Endometrial microvascular endothelial cells (primary cell): ENCODE data around the gene ZNF469. TPM values are rescaled to one million over a fixed set of nuclear protein-coding genes. Genes with fewer than 3 reads are reported as not detected.
"Not testable (repeated sequence)": the region's sequence is repeated elsewhere in the genome, so short reads cannot be mapped to it uniquely, and the experiment has no call there.

Source experiments
- in situ Hi-C: cut with HindIII; loops from 2 replicates; pipeline ENCODE4 v1.10.0; 2017; ENCODE audit warnings: low sequenced_read_pairs, low pct_unique_long_range_greater_than_20kb; ENCODE audit errors: inconsistent ontology term
- total RNA-seq: library from RNA; depleted of rRNA; stranded (reverse); fragments of >200 nt; gene quantifications from one replicate; pipeline ENCODE4 v1.2.3, GENCODE V29; 2015; ENCODE audit errors: inconsistent ontology term

Gene ZNF469
- total RNA-seq, 1 donor from 2014 or later, result 1.6 TPM

DNA sequence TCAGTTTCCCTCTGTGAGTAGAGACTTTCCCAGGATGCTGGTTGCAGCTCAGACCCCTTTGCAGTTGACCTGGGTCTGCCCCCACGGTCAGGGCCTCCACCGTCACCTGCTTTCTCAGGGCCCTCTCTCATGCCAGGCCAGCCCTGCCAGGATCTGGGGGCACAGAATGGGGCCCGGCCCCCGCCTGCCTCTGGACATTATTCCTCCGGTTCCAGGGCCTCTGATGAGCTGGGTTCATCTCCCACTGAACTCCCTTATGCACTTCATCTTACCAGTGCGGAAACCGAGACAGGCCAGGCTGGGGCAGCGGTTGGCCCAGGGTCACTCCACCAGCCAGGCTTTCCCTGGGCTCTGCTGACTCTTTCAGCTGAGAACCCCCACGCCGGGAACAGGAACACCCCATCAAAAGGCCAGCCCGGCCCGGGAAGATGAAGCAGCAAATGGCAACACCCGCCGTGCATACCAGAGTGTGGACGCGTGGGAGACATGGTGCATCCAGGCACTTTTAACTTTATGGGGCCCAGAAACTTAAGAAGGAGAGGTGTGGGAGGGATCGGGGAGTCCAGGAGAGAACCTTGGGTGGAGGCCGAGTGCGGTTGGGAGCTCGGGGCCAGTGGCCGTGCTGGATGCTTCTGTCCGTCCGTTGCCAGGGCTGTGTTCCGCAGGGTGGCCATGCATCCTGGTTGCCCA, 19.9 kb downstream of the ZNF469 start:
- in situ Hi-C loops, result no loop called here

- in situ Hi-C loops, result no loop called here
Observed at GRCh38 chr16:88403794-88404581, 21.2 kb downstream of the ZNF469 start.

GRCh38 chr16:88404769-88405168, 22.0 kb downstream of the ZNF469 start:
- in situ Hi-C loops, result no loop called here

- in situ Hi-C loops, result no loop called here
Observed at GRCh38 chr16:88405216-88406060, 22.7 kb downstream of the ZNF469 start.

DNA sequence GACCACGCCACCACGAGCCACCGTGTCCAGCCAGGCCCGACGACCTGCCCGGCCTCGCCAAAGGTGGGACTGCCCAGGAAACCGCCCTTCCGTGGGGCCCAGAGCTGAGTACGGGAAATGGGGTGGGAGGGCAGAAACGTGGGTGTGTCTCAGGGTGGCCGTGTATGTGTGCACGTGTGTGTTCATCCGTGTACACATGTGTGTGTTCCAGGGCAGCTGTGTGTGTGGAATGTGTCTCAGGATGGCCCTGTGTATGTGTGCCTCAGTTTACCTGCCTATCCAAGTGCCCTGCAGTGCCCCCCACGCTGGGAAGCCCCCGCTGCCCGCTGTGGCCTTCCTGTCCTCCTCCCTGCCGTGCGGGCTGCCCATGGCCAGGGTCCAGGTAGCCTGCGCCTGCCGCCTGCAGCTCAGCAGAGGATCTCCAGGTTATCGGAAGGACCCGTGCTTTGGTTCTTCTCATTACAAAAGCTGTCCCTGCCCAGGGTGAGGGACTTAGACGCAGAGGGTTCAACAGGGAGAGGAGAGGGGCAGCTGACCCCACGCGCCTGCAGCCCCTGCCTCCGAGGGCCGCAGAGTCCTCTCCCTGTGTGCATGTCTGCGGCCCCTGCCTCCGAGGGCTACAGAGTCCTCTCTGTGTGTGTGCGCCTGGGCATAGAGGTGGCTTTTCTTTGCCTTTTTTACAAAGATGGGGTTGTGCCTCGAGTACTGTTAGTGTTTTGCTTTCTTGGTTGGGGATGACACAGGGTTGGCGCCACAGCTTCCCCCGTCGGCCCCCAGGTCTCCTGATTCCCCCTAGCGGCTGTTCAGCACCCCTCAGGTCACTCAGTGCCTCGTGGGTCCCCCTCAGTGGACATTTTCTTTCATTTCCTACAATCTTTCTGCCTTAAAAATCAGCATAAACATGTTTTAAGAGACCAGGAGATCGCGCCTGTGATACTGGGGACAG, 23.6 kb downstream of the ZNF469 start:
- in situ Hi-C loops, result no loop called here

GRCh38 chr16:88407042-88407420, 24.3 kb downstream of the ZNF469 start:
- in situ Hi-C loops, result no loop called here

DNA sequence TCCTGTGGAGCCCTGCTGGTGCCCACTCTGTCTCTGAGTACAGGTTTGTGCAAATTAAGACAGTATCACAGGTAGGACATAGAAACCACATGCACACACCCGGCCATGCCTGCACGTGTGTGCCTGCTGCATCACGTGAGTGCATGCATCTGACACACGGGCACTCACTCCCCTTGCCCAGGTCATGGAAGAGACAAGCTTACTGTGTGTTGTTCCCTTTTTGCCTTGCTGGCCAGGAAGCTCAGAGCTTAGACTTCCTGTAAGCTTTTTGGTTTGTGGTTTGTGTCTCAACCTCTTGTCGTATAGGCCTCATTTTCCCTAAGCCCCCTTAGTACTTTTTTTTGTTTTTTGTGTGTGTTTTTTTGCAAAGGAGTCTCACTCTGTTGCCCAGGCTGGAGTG, 25.0 kb downstream of the ZNF469 start:
- in situ Hi-C loops, result no loop called here

- in situ Hi-C loops, result no loop called here
Observed at GRCh38 chr16:88408561-88409142, 25.9 kb downstream of the ZNF469 start.

- in situ Hi-C loops, result no loop called here
Observed at GRCh38 chr16:88409296-88410065, 26.7 kb downstream of the ZNF469 start.

GRCh38 chr16:88410297-88410968, 27.7 kb downstream of the ZNF469 start:
- in situ Hi-C loops, result not testable (repeated sequence)

- in situ Hi-C loops, result no loop called here
Observed at GRCh38 chr16:88411951-88412576, 29.3 kb downstream of the ZNF469 start.

DNA sequence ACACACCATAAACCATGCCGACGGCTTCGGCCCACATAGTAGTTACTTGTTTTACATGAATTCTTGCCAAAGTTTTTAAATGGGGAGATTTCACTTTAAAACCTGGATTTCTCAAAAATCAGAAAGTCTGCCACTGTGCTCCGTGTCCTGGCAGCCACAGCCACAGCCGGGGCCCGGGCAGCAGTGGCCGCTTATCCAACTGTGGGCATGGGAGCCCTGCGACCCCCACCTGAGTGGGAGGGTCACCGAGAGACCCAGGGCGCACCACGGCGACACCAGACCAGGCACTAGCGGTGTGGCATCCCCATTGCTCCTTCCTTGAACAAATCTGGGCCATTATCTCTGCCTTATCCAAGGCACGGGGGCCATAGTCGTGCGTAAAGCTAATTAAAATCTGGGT, 30.0 kb downstream of the ZNF469 start:
- in situ Hi-C loops, result no loop called here

DNA sequence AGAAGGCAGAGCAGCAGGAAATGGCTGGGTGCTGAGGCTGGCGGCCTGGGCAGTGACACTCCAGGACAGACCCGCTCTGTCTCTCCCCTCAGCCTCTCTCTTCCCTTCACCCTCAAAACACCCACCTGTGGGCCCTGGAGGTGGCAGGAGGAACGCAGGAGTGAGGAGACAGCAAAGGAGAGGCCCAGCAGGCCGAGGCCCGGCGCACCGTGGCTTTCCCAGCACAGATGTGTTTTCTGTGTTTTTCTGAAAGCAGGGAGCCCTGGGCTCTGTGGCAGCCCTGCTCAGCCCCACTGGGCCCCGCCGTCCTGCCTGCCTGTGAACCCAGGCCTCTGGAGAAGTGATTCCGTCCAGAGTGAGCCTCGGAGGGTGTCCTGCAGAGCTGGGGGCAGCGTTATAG, 30.5 kb downstream of the ZNF469 start:
- in situ Hi-C loops, result no loop called here

GRCh38 chr16:88413631-88414030, 30.9 kb downstream of the ZNF469 start:
- in situ Hi-C loops, result no loop called here

GRCh38 chr16:88414521-88415380, 32.0 kb downstream of the ZNF469 start:
- in situ Hi-C loops, result no loop called here

GRCh38 chr16:88415381-88415705, 32.6 kb downstream of the ZNF469 start:
- in situ Hi-C loops, result no loop called here
